H1 (cell line): Measurements from ENCODE around the gene GPC2. TPM values are rescaled to one million over a fixed set of nuclear protein-coding genes. Genes with fewer than 3 reads are reported as not detected.

Source experiments
- CTCF ChIA-PET: fragments of 300-600 bp; sonication (Branson Sonifier 250); formaldehyde crosslinking; loops from one replicate; lab custom pipeline; 2021; ENCODE audit not compliant: partially characterized antibody; lab: Charles Lee
- POLR2A ChIA-PET: fragments of 300-600 bp; sonication (Branson Sonifier 250); formaldehyde crosslinking; loops from one replicate; lab custom pipeline; 2021; ENCODE audit warnings: inconsistent platforms; ENCODE audit not compliant: partially characterized antibody; lab: Charles Lee
- DNase-seq, 2 experiments: peaks; one replicate each; pipeline versions ENCODE4 v3.0.0 to v3.0.0-alpha.2; 2010 to 2022; ENCODE audit warnings: low spot score in 2 of 2, low read depth in 1 of 2, mixed read lengths in 1 of 2
- FAIRE-seq: peaks from 2 replicates; lab custom pipeline; 2011; peaks lifted over from hg19 to GRCh38; lab: Jason Lieb, UNC
- H2AFZ ChIP-seq: 2 replicates; pipeline ENCODE4 v1.8.1; 2012; ENCODE audit warnings: low read length, inconsistent platforms
- H2AK5ac ChIP-seq: 2 replicates; pipeline ENCODE4 v1.6.1; 2013; ENCODE audit warnings: low read depth, low read length
- H2BK120ac ChIP-seq: replicated peaks from 2 replicates; pipeline ENCODE3; 2013; ENCODE audit warnings: low read depth, low read length, inconsistent platforms
- H2BK12ac ChIP-seq: 2 replicates; pipeline ENCODE4 v1.6.1; 2013; ENCODE audit warnings: low read depth, low read length
- H2BK15ac ChIP-seq: 2 replicates; pipeline ENCODE4 v1.6.1; 2013; ENCODE audit warnings: low read length
- H2BK20ac ChIP-seq: 2 replicates; pipeline ENCODE4 v1.6.1; 2013; ENCODE audit warnings: low read length
- H2BK5ac ChIP-seq: 2 replicates; pipeline ENCODE4 v1.6.1; 2013; ENCODE audit warnings: low read depth, low read length
- H3K14ac ChIP-seq: 2 replicates; pipeline ENCODE4 v1.6.1; 2013; ENCODE audit warnings: inconsistent platforms; ENCODE audit not compliant: insufficient read length
- H3K18ac ChIP-seq: 2 replicates; pipeline ENCODE4 v1.6.1; 2013; ENCODE audit warnings: low read length; ENCODE audit errors: extremely low read depth
- H3K23ac ChIP-seq: 2 replicates; pipeline ENCODE4 v1.6.1; 2013; ENCODE audit warnings: inconsistent platforms; ENCODE audit not compliant: insufficient read length
- H3K23me2 ChIP-seq: 2 replicates; pipeline ENCODE4 v1.6.1; 2013; ENCODE audit warnings: low read depth, low read length
- H3K27ac ChIP-seq: 2 replicates; pipeline ENCODE4 v1.6.1; 2011; ENCODE audit warnings: low read depth, low read length, inconsistent platforms
- H3K27me3 ChIP-seq, 4 experiments: replicated peaks in 1 of 4; 1 replicate in 1 of 4; 2 replicates in 3 of 4; pipeline versions ENCODE4 v1.6.1 to v1.8.1; 2011 to 2013; ENCODE audit warnings: low read length in 3 of 4, mild to moderate bottlenecking in 3 of 4, inconsistent platforms in 2 of 4, mixed read lengths in 2 of 4, moderate library complexity in 1 of 4; ENCODE audit not compliant: control insufficient read depth in 3 of 4, insufficient read depth in 3 of 4; ENCODE audit errors: extremely low read depth in 1 of 4
- H3K36me3 ChIP-seq, 4 experiments: 2 replicates each; pipeline versions ENCODE4 v1.6.1 to v1.8.1; 2011 to 2013; ENCODE audit warnings: mild to moderate bottlenecking in 4 of 4, low read length in 3 of 4, moderate library complexity in 2 of 4, control low read depth in 1 of 4, inconsistent platforms in 1 of 4; ENCODE audit not compliant: insufficient read depth in 4 of 4, control insufficient read depth in 2 of 4
- H3K4ac ChIP-seq: replicated peaks from 2 replicates; pipeline ENCODE3; 2013; ENCODE audit warnings: low read length, low read depth, mixed read lengths, inconsistent platforms; ENCODE audit not compliant: insufficient read length
- H3K4me1 ChIP-seq, 4 experiments: replicated peaks in 1 of 4; 1 replicate in 1 of 4; 2 replicates in 3 of 4; pipeline versions ENCODE4 v1.6.1 to v1.8.1; 2011 to 2013; ENCODE audit warnings: low read length in 3 of 4, inconsistent platforms in 2 of 4, mixed read lengths in 1 of 4; ENCODE audit not compliant: insufficient read depth in 4 of 4, control insufficient read depth in 3 of 4
- H3K4me2 ChIP-seq, 2 experiments: 2 replicates each; pipeline versions ENCODE4 v1.6.1 to v1.8.1; 2011 to 2013; ENCODE audit warnings: low read depth in 2 of 2, low read length in 2 of 2, control low read depth in 1 of 2, inconsistent platforms in 1 of 2, mild to moderate bottlenecking in 1 of 2; ENCODE audit not compliant: insufficient read depth in 1 of 2
- H3K4me3 ChIP-seq, 4 experiments: fragments of 200-600, 300-600 bp in 1 of 4; sonication (generic), shearing (Covaris generic), sonication (Bioruptor Twin) in 1 of 4; 2 replicates each; pipeline versions ENCODE4 v1.5.1 to v1.8.1; 2011 to 2016; ENCODE audit warnings: low read length in 4 of 4, low read depth in 3 of 4, control low read depth in 2 of 4, inconsistent platforms in 2 of 4, mild to moderate bottlenecking in 2 of 4, mixed read lengths in 1 of 4, moderate library complexity in 1 of 4; ENCODE audit not compliant: insufficient read depth in 2 of 4; ENCODE audit errors: extremely low read depth in 1 of 4
- H3K56ac ChIP-seq: replicated peaks from 2 replicates; pipeline ENCODE3; 2013; ENCODE audit warnings: low read depth, mild to moderate bottlenecking, mixed read lengths, low read length, inconsistent platforms; ENCODE audit not compliant: insufficient read length
- H3K79me1 ChIP-seq: 2 replicates; pipeline ENCODE4 v1.6.1; 2013; ENCODE audit warnings: low read depth, low read length, control low read depth
- H3K79me2 ChIP-seq, 2 experiments: 2 replicates each; pipeline versions ENCODE4 v1.6.1 to v1.8.1; 2012 to 2013; ENCODE audit warnings: low read length in 2 of 2, mild to moderate bottlenecking in 2 of 2, inconsistent platforms in 1 of 2; ENCODE audit not compliant: insufficient read depth in 2 of 2, control insufficient read depth in 1 of 2
- H3K9ac ChIP-seq, 4 experiments: replicated peaks in 1 of 4; 1 replicate in 1 of 4; 2 replicates in 3 of 4; pipeline versions ENCODE4 v1.6.1 to v1.8.1; 2011 to 2013; ENCODE audit warnings: low read depth in 3 of 4, low read length in 3 of 4, control low read depth in 2 of 4, mild to moderate bottlenecking in 2 of 4, moderate library complexity in 2 of 4, inconsistent platforms in 1 of 4; ENCODE audit errors: extremely low read depth in 1 of 4
- H3K9me3 ChIP-seq, 2 experiments: 2 replicates each; pipeline versions ENCODE4 v1.6.1 to v1.8.1; 2012 to 2013; ENCODE audit warnings: mild to moderate bottlenecking in 2 of 2, moderate library complexity in 2 of 2, control low read depth in 1 of 2, inconsistent platforms in 1 of 2, low read depth in 1 of 2, low read length in 1 of 2, mixed read lengths in 1 of 2; ENCODE audit not compliant: insufficient read depth in 2 of 2
- H4K20me1 ChIP-seq, 2 experiments: replicated peaks in 1 of 2; 2 replicates each; pipeline versions ENCODE3 to v1.8.1; 2011 to 2013; ENCODE audit warnings: inconsistent platforms in 2 of 2, low read length in 2 of 2, mild to moderate bottlenecking in 1 of 2; ENCODE audit not compliant: insufficient read depth in 2 of 2, control insufficient read depth in 1 of 2
- H4K5ac ChIP-seq: 2 replicates; pipeline ENCODE4 v1.6.1; 2013; ENCODE audit warnings: low read length, low read depth, mixed read lengths, inconsistent platforms; ENCODE audit not compliant: insufficient read length
- H4K8ac ChIP-seq: 2 replicates; pipeline ENCODE4 v1.8.0; 2013; ENCODE audit warnings: mild to moderate bottlenecking, moderate library complexity, low read length, inconsistent platforms; ENCODE audit not compliant: insufficient read depth; ENCODE audit errors: extremely low read depth
- H4K91ac ChIP-seq: replicated peaks from 2 replicates; pipeline ENCODE3; 2013; ENCODE audit warnings: low read length, mixed read lengths, inconsistent platforms; ENCODE audit not compliant: insufficient read length
- BCL11A ChIP-seq, 2 experiments: IDR thresholded peaks; one replicate each; pipeline ENCODE4 v1.6.1; 2011; ENCODE audit warnings: low read depth in 2 of 2, low read length in 2 of 2, mild to moderate bottlenecking in 2 of 2
- CHD1 ChIP-seq: IDR thresholded peaks from 2 replicates; pipeline ENCODE4 v1.6.1; 2012; ENCODE audit warnings: low read depth, low read length, improper control_type of control experiment
- CTBP2 ChIP-seq: IDR thresholded peaks from 2 replicates; pipeline ENCODE4 v1.7.0; 2011; ENCODE audit warnings: borderline replicate concordance, mild to moderate bottlenecking, moderate library complexity, mixed read lengths, low read length; ENCODE audit not compliant: insufficient read depth, insufficient read length
- EZH2 ChIP-seq: fragments of 200-600 bp; sonication (generic); IDR thresholded peaks from 2 replicates; pipeline ENCODE4 v1.7.1; 2012; ENCODE audit warnings: low read depth, mild to moderate bottlenecking, moderate library complexity, low read length, inconsistent platforms; ENCODE audit not compliant: severe bottlenecking
- FOSL1 ChIP-seq: IDR thresholded peaks from 2 replicates; pipeline ENCODE4 v1.6.1; 2011; ENCODE audit warnings: mild to moderate bottlenecking, low read depth, low read length, moderate library complexity; ENCODE audit not compliant: insufficient read depth
- GABPA ChIP-seq: IDR thresholded peaks from 2 replicates; pipeline ENCODE4 v1.6.1; 2011; ENCODE audit warnings: mild to moderate bottlenecking, low read length, moderate library complexity, borderline replicate concordance; ENCODE audit not compliant: insufficient read depth
- JUND ChIP-seq: IDR thresholded peaks from 2 replicates; pipeline ENCODE4 v1.6.1; 2011; ENCODE audit warnings: mild to moderate bottlenecking, improper control_type of control experiment, low read length
- KDM5A ChIP-seq: fragments of 200-600 bp; IDR thresholded peaks from 2 replicates; pipeline ENCODE4 v1.7.1; 2012; ENCODE audit warnings: mild to moderate bottlenecking, low read length, inconsistent platforms, mixed read lengths
- RAD21 ChIP-seq, 2 experiments: IDR thresholded peaks in 1 of 2; conservative IDR thresholded peaks in 1 of 2; 2 replicates each; pipeline ENCODE4 v1.6.1; 2011; ENCODE audit warnings: low read depth in 2 of 2, low read length in 2 of 2, improper control_type of control experiment in 1 of 2, inconsistent platforms in 1 of 2, mild to moderate bottlenecking in 1 of 2, moderate library complexity in 1 of 2
- TAF1 ChIP-seq: IDR thresholded peaks from 2 replicates; pipeline ENCODE4 v1.6.1; 2011; ENCODE audit warnings: mild to moderate bottlenecking, low read depth, low read length
- TBP ChIP-seq: IDR thresholded peaks from 2 replicates; pipeline ENCODE4 v1.6.1; 2011; ENCODE audit warnings: low read depth, low read length, improper control_type of control experiment
- WGBS, 2 experiments: shearing (Covaris generic) in 1 of 2; methylation state at CpG; one replicate each; pipeline versions ENCODE4 v1.1.6 to v1.1.7; 2013 to 2015; ENCODE audit warnings: low lambda C conversion rate in 2 of 2, mixed read lengths in 2 of 2, inconsistent platforms in 1 of 2, low coverage in 1 of 2, missing lambda C conversion rate in 1 of 2; ENCODE audit not compliant: insufficient replicate concordance in 2 of 2, insufficient coverage in 1 of 2, insufficient read length in 1 of 2; ENCODE audit errors: extremely low coverage in 1 of 2, missing lambda C conversion rate in 1 of 2; 5-methylcytosine and 5-hydroxymethylcytosine counted together
- polyA plus RNA-seq, 7 experiments: library from polyadenylated mRNA; depleted of rRNA in 3 of 7; stranded (reverse) in 5 of 7; unstranded in 2 of 7; fragments of >200 nt in 5 of 7; fragments of 200-250 nt in 2 of 7; gene quantifications; 1 replicate in 5 of 7; 2 replicates in 1 of 7; 4 replicates in 1 of 7; pipeline versions ENCODE4 v1.2.1 to v1.2.3, GENCODE V29; 2011 to 2013; ENCODE audit warnings: missing spikeins in 2 of 7, mixed read lengths in 2 of 7
- total RNA-seq: library from RNA; stranded (reverse); fragmentation: NEBNext Ultra II Directional; extraction: Animal tissue kit (Norgen Biotek cat#: 25700); gene quantifications from 2 replicates; pipeline ENCODE4 v1.2.1, GENCODE V29; 2021

The GPC2 gene
- total and polyA plus RNA-seq, 2 of the 8 experiments (the other 6 are each of a cell fraction or from before 2014, with no cell fraction given) = 25.3 to 44.8 TPM

DNA sequence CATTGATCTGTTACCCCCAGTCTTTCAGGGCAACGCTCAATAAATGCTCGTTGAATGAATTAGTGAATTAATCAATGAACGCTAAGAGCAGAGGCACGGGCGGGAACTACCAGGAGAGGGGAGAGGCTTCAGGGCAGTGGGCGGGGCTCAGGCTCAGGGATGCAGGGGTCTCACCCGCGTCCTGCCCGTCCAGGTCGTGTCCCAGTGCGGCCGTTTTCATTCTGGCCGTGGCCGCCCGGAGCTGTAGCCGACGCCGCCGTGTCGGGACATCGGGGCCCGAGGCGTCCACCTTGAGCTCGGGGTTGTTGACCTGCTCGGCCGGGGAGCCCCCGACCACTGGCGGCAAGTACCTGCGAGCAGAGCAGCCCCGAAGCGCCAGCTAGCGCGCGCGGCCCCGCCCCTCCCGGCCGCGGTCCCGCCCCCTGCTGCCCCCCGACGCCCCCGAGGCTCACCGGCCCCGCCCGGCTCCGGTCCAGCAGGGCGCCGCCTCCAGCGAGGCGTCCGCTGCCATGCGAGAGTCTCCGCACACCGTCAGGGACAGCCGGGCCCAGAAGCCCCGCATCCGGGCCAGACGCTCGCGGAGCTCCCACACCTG is 6.0 kb downstream of the GPC2 start:
- Histone ChIP-seq H2BK15ac (no peak overlapping the region), H3K9ac (0 out of 7 replicates have a peak overlapping the region, but pooled peaks of 1 of the 4 experiments have one; percentile 13), H2AFZ (no peak overlapping the region), H3K27me3 (peaks cover 0 to 10% (median 2%) of the 10 kb centered on the region in 4 experiments; a peak in 2 of 7 replicates), H3K23ac (no peak overlapping the region), H4K5ac (no peak overlapping the region), H3K36me3 (peaks cover 0 to 8% (median 1%) of the 10 kb centered on the region in 4 experiments; a peak in 3 of 8 replicates), H3K23me2 (peaks cover 14% of the 10 kb centered on the region; the same call in 1 of the 2 replicates), H3K27ac (no peak overlapping the region), H3K4me3 (peak overlapping the region; percentile 47 to 67 (median 56)), H3K79me2 (peaks cover 0 to 2% of the 10 kb centered on the region in 2 experiments; a peak in 2 of 4 replicates), H2AK5ac (no peak overlapping the region), H3K9me3 (no peaks in the 10 kb centered on the region), H2BK120ac (no peak overlapping the region), H3K4me2 (peak overlapping the region; percentile 76 to 81), H3K56ac (no peak overlapping the region), H2BK20ac (no peak overlapping the region), H4K8ac (no peak overlapping the region), H3K18ac (no peak overlapping the region; the same call in none of the 2 replicates), H2BK5ac (no peak overlapping the region; the same call in 1 of the 2 replicates), H3K4ac (no peak overlapping the region), H3K4me1 (peaks cover 11 to 30% (median 19%) of the 10 kb centered on the region in 4 experiments), H4K20me1 (peaks cover 0 to 15% of the 10 kb centered on the region in 2 experiments), H4K91ac (no peak overlapping the region), H3K79me1 (no peaks in the 10 kb centered on the region; the same call in none of the 2 replicates), H2BK12ac (no peak overlapping the region), H3K14ac (no peak overlapping the region)
- ChIA-PET CTCF (interaction anchor here (0.8 to 11.2 kb wide), 5 partner anchors 11 to 47 kb away, joined by 3 to 94 read pairs (median 3); no protein-coding TSS in a partner anchor), POLR2A (interaction anchor here (0.7 to 11.0 kb wide), 12 partner anchors 8 to 84 kb away, joined by 3 to 145 read pairs (median 4); partner anchors contain the start of genes AP4M1, LAMTOR4, MBLAC1 and MCM7)
- FAIRE-seq = no peak
- DNase-seq = peak in 1 of 2 experiments; percentile 84
- WGBS, 2 experiments = 8% methylated on average over 28 of the region's 61 CpGs; no CpG with 5 or more reads in 1 of the 2 experiments
- TF ChIP-seq CTBP2 (no peak), GABPA (no peak), KDM5A (no peak), FOSL1 (no peak), EZH2 (no peak), TAF1 (peak; percentile 64; the same call in 1 of the 2 replicates), JUND (no peak), BCL11A (IDR thresholded peaks at IDR 0.05; ENCODE audit: low read depth in 2 of 2, low read length in 2 of 2) (no peak), RAD21 (IDR thresholded peaks at IDR 0.05 in 1 of 2, conservative IDR thresholded peaks at IDR 0.05 in 1 of 2; ENCODE audit: low read depth in 2 of 2, low read length in 2 of 2) (no peak), CHD1 (no peak), TBP (0 out of 2 replicates have a peak, but pooled peaks have one; percentile 33)
